Fibroblast of lung (primary cell): ENCODE measurements around the gene RAB34. TPM values are rescaled to one million over a fixed set of nuclear protein-coding genes. Genes with fewer than 3 reads are reported as not detected.
"Not testable (repeated sequence)": the region's sequence is repeated elsewhere in the genome, so short reads cannot be mapped to it uniquely, and the experiment has no call there.

ENCODE experiments used
- DNase-seq, 2 donors: peaks; one replicate each; pipeline versions ENCODE4 v3.0.0 to v3.0.0-alpha.2; 2010; ENCODE audit warnings: low read depth in 2 of 2
- H2AFZ ChIP-seq: 2 replicates; pipeline ENCODE4 v1.5.1; 2012; ENCODE audit warnings: low read length, control low read depth, inconsistent platforms
- H3K27ac ChIP-seq: 2 replicates; pipeline ENCODE4 v1.5.1; 2011; ENCODE audit warnings: low read length, control low read depth; ENCODE audit not compliant: insufficient read depth
- H3K27me3 ChIP-seq: 2 replicates; pipeline ENCODE4 v1.5.1; 2011; ENCODE audit warnings: mild to moderate bottlenecking, low read length; ENCODE audit not compliant: control insufficient read depth, insufficient read depth
- H3K36me3 ChIP-seq: 2 replicates; pipeline ENCODE4 v1.5.1; 2011; ENCODE audit warnings: low read length; ENCODE audit not compliant: control insufficient read depth, insufficient read depth
- H3K4me1 ChIP-seq: 2 replicates; pipeline ENCODE4 v1.5.1; 2011; ENCODE audit warnings: low read length; ENCODE audit not compliant: control insufficient read depth, insufficient read depth; ENCODE audit errors: extremely low read depth
- H3K4me2 ChIP-seq: 2 replicates; pipeline ENCODE4 v1.5.1; 2011; ENCODE audit warnings: low read length, control low read depth; ENCODE audit not compliant: insufficient read depth; ENCODE audit errors: extremely low read depth
- H3K4me3 ChIP-seq, 4 experiments: fragments of 200-600 bp in 1 of 4; sonication (generic) in 1 of 4; replicated peaks in 1 of 4; 2 replicates each; pipeline ENCODE4 v1.5.1; 2011 to 2016; ENCODE audit warnings: low read length in 4 of 4, low read depth in 3 of 4, mild to moderate bottlenecking in 3 of 4, control low read depth in 2 of 4, inconsistent platforms in 1 of 4, mixed read lengths in 1 of 4; ENCODE audit not compliant: insufficient read depth in 1 of 4; ENCODE audit errors: control extremely low read depth in 1 of 4
- H3K79me2 ChIP-seq: 2 replicates; pipeline ENCODE4 v1.5.1; 2012; ENCODE audit warnings: mild to moderate bottlenecking, low read length, inconsistent platforms; ENCODE audit not compliant: control insufficient read depth, insufficient read depth
- H3K9ac ChIP-seq: 2 replicates; pipeline ENCODE4 v1.5.1; 2011; ENCODE audit warnings: mild to moderate bottlenecking, low read length, control low read depth; ENCODE audit not compliant: insufficient read depth
- H3K9me3 ChIP-seq: 2 replicates; pipeline ENCODE4 v1.5.1; 2012; ENCODE audit warnings: low read depth, low read length; ENCODE audit not compliant: control insufficient read depth, insufficient read depth
- H4K20me1 ChIP-seq: 2 replicates; pipeline ENCODE4 v1.5.1; 2011; ENCODE audit warnings: low read length; ENCODE audit not compliant: control insufficient read depth, insufficient read depth; ENCODE audit errors: extremely low read depth
- EZH2 ChIP-seq: IDR thresholded peaks from 2 replicates; pipeline ENCODE4 v1.5.1; 2012; ENCODE audit warnings: low read length, control low read depth, mild to moderate bottlenecking; ENCODE audit errors: missing control alignments
- polyA plus RNA-seq, 2 donors: library from polyadenylated mRNA; depleted of rRNA in 1 of 2; stranded (reverse) in 1 of 2; unstranded in 1 of 2; fragments of >200 nt; gene quantifications; 2 replicates each; pipeline ENCODE4 v1.2.1, GENCODE V29; 2011 to 2012; ENCODE audit warnings: missing spikeins in 1 of 2
- total RNA-seq: library from RNA; depleted of rRNA; stranded (reverse); fragments of >200 nt; gene quantifications from 2 replicates; pipeline ENCODE4 v1.2.1, GENCODE V29; 2014
- TF ChIP-seq, protein P1 (sequence below), 2 donors: IDR thresholded peaks in 1 of 2; conservative IDR thresholded peaks in 1 of 2; 1 replicate in 1 of 2; 2 replicates in 1 of 2; pipeline ENCODE4 v1.5.1; 2011 to 2012; ENCODE audit warnings: low read length in 2 of 2, control low read depth in 1 of 2, inconsistent platforms in 1 of 2, low read depth in 1 of 2, mild to moderate bottlenecking in 1 of 2

The RAB34 gene
- total and polyA plus RNA-seq, 2 donors (not counting 1 experiment from before 2014, with no cell fraction given): 174 to 287 TPM

DNA sequence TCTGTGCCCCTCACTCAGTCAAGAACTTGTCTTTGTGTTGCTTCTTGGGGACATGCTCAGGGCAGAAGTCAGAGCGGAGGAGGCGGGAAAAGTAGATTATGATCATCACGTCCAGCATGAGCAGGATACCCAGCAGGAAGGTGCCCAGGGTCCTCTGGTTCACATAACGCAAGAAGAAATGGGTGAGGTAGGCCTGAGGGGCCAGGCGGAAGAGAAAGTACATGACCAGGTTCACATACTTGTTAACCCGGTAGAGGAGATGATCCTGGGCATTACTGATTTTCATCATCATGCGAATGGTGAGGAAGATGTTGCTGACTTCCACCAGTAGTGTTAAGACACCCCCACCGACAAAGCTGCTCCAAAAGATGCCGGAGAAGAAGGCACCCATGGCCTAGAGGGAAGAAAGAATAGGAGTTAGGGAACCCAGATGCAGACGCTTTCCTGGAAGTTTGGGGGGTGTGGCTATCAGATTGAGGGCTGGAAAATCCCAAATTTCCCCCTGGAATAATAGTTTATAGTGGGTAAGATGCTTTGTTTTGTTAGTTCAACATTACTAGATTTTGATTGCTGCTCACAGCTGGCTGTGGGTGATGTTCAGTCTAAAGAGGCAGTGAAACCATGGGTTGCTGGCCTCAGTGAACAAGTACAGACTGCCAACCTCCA is 7.0 kb upstream of the RAB34 start:
- no peaks in the 10 kb centered on the region for H3K27me3 ChIP-seq
- peak overlapping the region; percentile 68 for H3K27ac ChIP-seq
- no peak overlapping the region for H3K4me2 ChIP-seq
- no peaks in the 10 kb centered on the region for H4K20me1 ChIP-seq
- TF ChIP-seq, protein P1, sequence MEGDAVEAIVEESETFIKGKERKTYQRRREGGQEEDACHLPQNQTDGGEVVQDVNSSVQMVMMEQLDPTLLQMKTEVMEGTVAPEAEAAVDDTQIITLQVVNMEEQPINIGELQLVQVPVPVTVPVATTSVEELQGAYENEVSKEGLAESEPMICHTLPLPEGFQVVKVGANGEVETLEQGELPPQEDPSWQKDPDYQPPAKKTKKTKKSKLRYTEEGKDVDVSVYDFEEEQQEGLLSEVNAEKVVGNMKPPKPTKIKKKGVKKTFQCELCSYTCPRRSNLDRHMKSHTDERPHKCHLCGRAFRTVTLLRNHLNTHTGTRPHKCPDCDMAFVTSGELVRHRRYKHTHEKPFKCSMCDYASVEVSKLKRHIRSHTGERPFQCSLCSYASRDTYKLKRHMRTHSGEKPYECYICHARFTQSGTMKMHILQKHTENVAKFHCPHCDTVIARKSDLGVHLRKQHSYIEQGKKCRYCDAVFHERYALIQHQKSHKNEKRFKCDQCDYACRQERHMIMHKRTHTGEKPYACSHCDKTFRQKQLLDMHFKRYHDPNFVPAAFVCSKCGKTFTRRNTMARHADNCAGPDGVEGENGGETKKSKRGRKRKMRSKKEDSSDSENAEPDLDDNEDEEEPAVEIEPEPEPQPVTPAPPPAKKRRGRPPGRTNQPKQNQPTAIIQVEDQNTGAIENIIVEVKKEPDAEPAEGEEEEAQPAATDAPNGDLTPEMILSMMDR (conservative IDR thresholded peaks at IDR 0.05 in 1 of 2, IDR thresholded peaks at IDR 0.05 in 1 of 2; ENCODE audit: low read depth in 1 of 2, low read length in 2 of 2): no peak
- TF ChIP-seq EZH2: no peak
- H3K4me1 ChIP-seq: peaks cover 17% of the 10 kb centered on the region
- H2AFZ ChIP-seq: no peak overlapping the region
- H3K79me2 ChIP-seq: peaks cover 35% of the 10 kb centered on the region
- DNase-seq: no peak
- no peaks in the 10 kb centered on the region for H3K9me3 ChIP-seq
- H3K9ac ChIP-seq: no peak overlapping the region
- H3K4me3 ChIP-seq: peak overlapping the region in 2 of 4 experiments; percentile 60 to 78
- H3K36me3 ChIP-seq: peaks cover 11% of the 10 kb centered on the region

DNA sequence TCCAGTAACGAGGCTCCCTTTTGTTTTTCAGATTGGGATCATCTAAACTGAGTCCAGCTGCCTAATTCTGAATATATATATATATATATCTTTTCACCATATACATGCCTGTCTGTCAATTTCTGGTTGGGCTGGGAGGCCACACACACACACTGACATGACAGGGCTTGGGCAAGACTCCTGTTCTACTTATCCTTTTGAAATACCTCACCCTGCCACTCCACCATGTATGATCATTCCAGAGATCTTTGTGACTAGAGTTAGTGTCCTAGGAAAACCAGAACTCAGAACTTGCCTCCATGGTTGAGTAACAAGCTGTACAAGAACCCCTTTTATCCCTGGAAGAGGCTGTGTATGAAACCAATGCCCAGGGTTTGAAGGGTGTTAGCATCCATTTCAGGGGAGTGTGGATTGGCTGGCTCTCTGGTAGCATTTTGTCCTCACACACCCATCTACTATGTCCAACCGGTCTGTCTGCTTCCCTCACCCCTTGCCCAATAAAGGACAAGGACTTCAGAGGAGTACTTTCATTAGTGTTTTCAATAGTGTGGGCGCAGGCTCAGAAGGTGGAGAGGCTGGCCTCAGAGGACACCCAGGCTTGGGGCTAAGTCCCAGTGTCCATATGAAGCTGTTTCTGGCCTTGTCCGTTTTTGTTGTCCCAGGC is 6.3 kb upstream of the RAB34 start:
- H3K4me2 ChIP-seq, H3K27ac ChIP-seq, H3K27me3 ChIP-seq, H3K9ac ChIP-seq, H2AFZ ChIP-seq, H4K20me1 ChIP-seq, H3K4me3 ChIP-seq, H3K9me3 ChIP-seq, DNase-seq: not testable (repeated sequence)
- peaks cover 17% of the 10 kb centered on the region for H3K4me1 ChIP-seq
- peaks cover 11% of the 10 kb centered on the region for H3K36me3 ChIP-seq
- peaks cover 35% of the 10 kb centered on the region for H3K79me2 ChIP-seq

DNA sequence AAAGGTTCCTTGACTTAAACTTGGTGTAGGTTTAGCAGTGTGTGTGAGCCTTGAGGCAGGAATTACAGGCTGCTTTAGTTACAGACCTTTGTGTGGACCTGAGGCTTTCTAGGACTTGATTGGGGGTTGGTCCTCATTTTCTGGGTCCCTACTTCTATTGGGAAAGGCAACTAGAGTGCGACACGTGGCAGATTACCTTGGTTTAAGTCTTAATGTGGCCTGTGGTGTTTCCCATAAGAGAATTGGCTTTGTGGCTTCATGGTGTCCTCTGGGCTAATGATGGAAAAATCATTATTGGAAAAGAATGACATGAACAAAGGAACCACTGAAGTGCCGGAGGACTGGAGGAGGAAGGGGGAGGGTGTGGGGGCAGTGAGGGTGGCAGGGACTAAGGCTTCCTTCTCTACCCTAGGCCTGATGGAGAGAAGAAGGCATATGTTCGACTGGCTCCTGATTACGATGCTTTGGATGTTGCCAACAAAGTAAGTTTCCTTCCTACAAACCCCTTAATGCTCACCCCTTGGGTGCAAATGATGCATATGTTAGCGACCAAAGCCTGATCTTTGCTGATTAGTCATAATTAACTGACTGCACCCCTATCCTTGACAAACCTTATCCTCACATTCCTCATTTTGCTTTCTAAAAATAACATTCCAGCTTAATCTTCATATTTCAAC is 5.6 kb upstream of the RAB34 start:
- Histone ChIP-seq H3K9ac (no peak overlapping the region), H4K20me1 (no peaks in the 10 kb centered on the region), H3K27me3 (no peaks in the 10 kb centered on the region), H3K27ac (no peak overlapping the region), H3K4me3 (peak overlapping the region in 1 of 4 experiments; percentile 4), H3K36me3 (peaks cover 11% of the 10 kb centered on the region), H3K9me3 (no peaks in the 10 kb centered on the region), H2AFZ (no peak overlapping the region), H3K79me2 (peaks cover 35% of the 10 kb centered on the region), H3K4me2 (no peak overlapping the region), H3K4me1 (peaks cover 21% of the 10 kb centered on the region)
- DNase-seq: no peak
- no peak for TF ChIP-seq EZH2
- TF ChIP-seq, protein P1 (conservative IDR thresholded peaks at IDR 0.05 in 1 of 2, IDR thresholded peaks at IDR 0.05 in 1 of 2; ENCODE audit: low read depth in 1 of 2, low read length in 2 of 2): no peak
